C4-2B (cell line): ENCODE data around the gene ZFAND2B.

Source experiments
- CTCF ChIP-seq: fragments of 450-650 bp; conservative IDR thresholded peaks from 2 replicates; pipeline ENCODE4 v1.5.1; 2017; ENCODE audit warnings: mild to moderate bottlenecking
- ZFX ChIP-seq: fragments of 450-650 bp; IDR thresholded peaks from 2 replicates; pipeline ENCODE4 v1.6.1; 2017

- TF ChIP-seq CTCF, result no peak
- TF ChIP-seq ZFX, result no peak
Measured at GRCh38 chr2:219251656-219252055, 45.1 kb downstream of the ZFAND2B start.
